ENCODE data around the gene NUTM1. TPM values are rescaled to one million over a fixed set of nuclear protein-coding genes. Genes with fewer than 3 reads are reported as not detected.
"Not testable (repeated sequence)": the region's sequence is repeated elsewhere in the genome, so short reads cannot be mapped to it uniquely, and the experiment has no call there.

Gene NUTM1
- total RNA-seq, 1 donor from 2014 or later = not detected

- Mint-ChIP-seq H3K27me3 (ENCODE audit: unreplicated experiment) (no peaks in the 10 kb centered on the region), H3K9me3 (ENCODE audit: unreplicated experiment) (no peaks in the 10 kb centered on the region), H3K4me3 (ENCODE audit: unreplicated experiment) (no peak overlapping the region), H3K4me1 (ENCODE audit: unreplicated experiment) (no peaks in the 10 kb centered on the region), H3K36me3 (ENCODE audit: low read depth, unreplicated experiment) (peaks cover 5% of the 10 kb centered on the region), H3K27ac (ENCODE audit: unreplicated experiment) (no peak overlapping the region)
- TF ChIP-seq, protein P1, sequence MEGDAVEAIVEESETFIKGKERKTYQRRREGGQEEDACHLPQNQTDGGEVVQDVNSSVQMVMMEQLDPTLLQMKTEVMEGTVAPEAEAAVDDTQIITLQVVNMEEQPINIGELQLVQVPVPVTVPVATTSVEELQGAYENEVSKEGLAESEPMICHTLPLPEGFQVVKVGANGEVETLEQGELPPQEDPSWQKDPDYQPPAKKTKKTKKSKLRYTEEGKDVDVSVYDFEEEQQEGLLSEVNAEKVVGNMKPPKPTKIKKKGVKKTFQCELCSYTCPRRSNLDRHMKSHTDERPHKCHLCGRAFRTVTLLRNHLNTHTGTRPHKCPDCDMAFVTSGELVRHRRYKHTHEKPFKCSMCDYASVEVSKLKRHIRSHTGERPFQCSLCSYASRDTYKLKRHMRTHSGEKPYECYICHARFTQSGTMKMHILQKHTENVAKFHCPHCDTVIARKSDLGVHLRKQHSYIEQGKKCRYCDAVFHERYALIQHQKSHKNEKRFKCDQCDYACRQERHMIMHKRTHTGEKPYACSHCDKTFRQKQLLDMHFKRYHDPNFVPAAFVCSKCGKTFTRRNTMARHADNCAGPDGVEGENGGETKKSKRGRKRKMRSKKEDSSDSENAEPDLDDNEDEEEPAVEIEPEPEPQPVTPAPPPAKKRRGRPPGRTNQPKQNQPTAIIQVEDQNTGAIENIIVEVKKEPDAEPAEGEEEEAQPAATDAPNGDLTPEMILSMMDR (IDR thresholded peaks at IDR 0.05; ENCODE audit: unreplicated experiment) = no peak
- no peak for DNase-seq (ENCODE audit: low spot score)
Observed at GRCh38 chr15:34376856-34377255, 33.7 kb downstream of the NUTM1 start.

DNA sequence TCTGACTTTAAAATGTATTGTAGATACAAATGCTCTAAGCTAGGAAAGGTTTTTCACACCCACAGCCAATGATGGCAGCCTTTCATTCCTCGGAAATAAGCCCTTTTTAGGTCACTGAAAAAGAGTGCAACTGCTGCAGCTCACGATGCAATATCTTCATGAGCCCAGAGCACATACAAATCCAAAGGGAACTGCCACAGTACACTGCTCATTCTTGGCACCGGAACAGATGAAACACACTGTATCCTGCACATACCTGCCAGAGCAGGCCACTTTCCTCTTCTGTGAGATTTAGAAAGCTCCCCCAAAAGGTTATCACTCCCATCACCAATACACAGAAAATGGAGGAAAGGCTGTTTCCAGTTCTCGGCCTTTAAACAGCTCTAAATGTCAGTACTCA lies 37.4 kb downstream of the NUTM1 start:
- not testable (repeated sequence) for H3K27me3 Mint-ChIP-seq (ENCODE audit: unreplicated experiment); H3K27ac Mint-ChIP-seq (ENCODE audit: unreplicated experiment); DNase-seq (ENCODE audit: low spot score); H3K9me3 Mint-ChIP-seq (ENCODE audit: unreplicated experiment); H3K4me1 Mint-ChIP-seq (ENCODE audit: unreplicated experiment); H3K4me3 Mint-ChIP-seq (ENCODE audit: unreplicated experiment); H3K36me3 Mint-ChIP-seq (ENCODE audit: low read depth, unreplicated experiment)

GRCh38 chr15:34381829-34382521 lies 38.9 kb downstream of the NUTM1 start:
- H3K4me3 Mint-ChIP-seq (ENCODE audit: unreplicated experiment); H3K4me1 Mint-ChIP-seq (ENCODE audit: unreplicated experiment); H3K27me3 Mint-ChIP-seq (ENCODE audit: unreplicated experiment); H3K9me3 Mint-ChIP-seq (ENCODE audit: unreplicated experiment); H3K36me3 Mint-ChIP-seq (ENCODE audit: low read depth, unreplicated experiment); H3K27ac Mint-ChIP-seq (ENCODE audit: unreplicated experiment); DNase-seq (ENCODE audit: low spot score): not testable (repeated sequence)

DNA sequence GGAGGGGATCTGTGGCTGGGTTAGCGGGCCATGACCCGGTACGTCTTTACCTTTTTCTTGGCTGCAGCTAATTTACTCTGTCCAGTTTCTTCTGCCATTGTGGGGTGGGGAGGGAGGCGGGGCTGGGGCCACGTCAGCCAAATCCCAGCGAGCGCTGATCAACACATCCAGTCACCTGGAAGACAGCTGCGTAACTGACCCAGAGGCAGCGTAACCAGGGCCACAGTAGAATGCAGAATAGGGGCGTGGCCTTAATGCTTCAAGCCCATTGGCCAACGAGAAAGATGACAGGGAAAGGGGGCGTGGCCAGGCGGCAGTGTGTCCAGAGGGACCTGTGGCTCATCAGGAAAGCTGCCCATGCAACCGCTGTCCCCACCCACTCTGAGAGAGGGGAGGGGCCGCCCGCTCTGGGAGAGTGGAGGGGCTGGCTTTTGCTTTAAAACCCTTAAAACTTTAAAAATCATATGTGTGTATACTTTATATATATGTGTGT lies 46.5 kb downstream of the NUTM1 start:
- H3K27me3 Mint-ChIP-seq (ENCODE audit: unreplicated experiment); DNase-seq (ENCODE audit: low spot score); H3K9me3 Mint-ChIP-seq (ENCODE audit: unreplicated experiment); H3K27ac Mint-ChIP-seq (ENCODE audit: unreplicated experiment); H3K36me3 Mint-ChIP-seq (ENCODE audit: low read depth, unreplicated experiment); H3K4me1 Mint-ChIP-seq (ENCODE audit: unreplicated experiment); H3K4me3 Mint-ChIP-seq (ENCODE audit: unreplicated experiment): not testable (repeated sequence)

DNA sequence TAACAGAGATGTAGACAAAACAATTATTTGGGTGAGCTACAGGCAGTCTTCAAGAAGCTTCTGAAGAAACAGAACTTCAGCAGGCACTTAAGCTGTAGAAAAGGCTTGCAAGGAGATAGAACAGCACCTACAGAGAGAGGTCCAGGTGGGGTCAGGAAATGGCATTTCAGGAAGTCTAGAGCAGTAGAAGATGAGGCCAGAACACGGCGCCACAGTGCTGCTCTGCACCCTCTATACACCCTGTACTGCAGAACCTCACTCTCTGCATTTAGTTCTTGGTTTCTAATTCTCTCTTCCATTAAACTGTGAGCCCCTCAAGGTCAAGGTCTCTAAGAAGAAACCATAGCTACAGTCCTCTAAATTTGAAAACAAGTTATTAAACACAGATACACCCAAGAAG lies 49.9 kb downstream of the NUTM1 start:
- H3K27ac Mint-ChIP-seq (ENCODE audit: unreplicated experiment); H3K27me3 Mint-ChIP-seq (ENCODE audit: unreplicated experiment); H3K4me3 Mint-ChIP-seq (ENCODE audit: unreplicated experiment); H3K9me3 Mint-ChIP-seq (ENCODE audit: unreplicated experiment); DNase-seq (ENCODE audit: low spot score); H3K36me3 Mint-ChIP-seq (ENCODE audit: low read depth, unreplicated experiment); H3K4me1 Mint-ChIP-seq (ENCODE audit: unreplicated experiment): not testable (repeated sequence)

GRCh38 chr15:34397637-34398259 lies 54.6 kb downstream of the NUTM1 start:
- H3K4me3 Mint-ChIP-seq (ENCODE audit: unreplicated experiment); DNase-seq (ENCODE audit: low spot score); H3K36me3 Mint-ChIP-seq (ENCODE audit: low read depth, unreplicated experiment); H3K9me3 Mint-ChIP-seq (ENCODE audit: unreplicated experiment); H3K27me3 Mint-ChIP-seq (ENCODE audit: unreplicated experiment); H3K27ac Mint-ChIP-seq (ENCODE audit: unreplicated experiment); H3K4me1 Mint-ChIP-seq (ENCODE audit: unreplicated experiment): not testable (repeated sequence)

- not testable (repeated sequence) for H3K27me3 Mint-ChIP-seq (ENCODE audit: unreplicated experiment); H3K9me3 Mint-ChIP-seq (ENCODE audit: unreplicated experiment); H3K27ac Mint-ChIP-seq (ENCODE audit: unreplicated experiment); H3K4me1 Mint-ChIP-seq (ENCODE audit: unreplicated experiment); H3K4me3 Mint-ChIP-seq (ENCODE audit: unreplicated experiment); DNase-seq (ENCODE audit: low spot score); H3K36me3 Mint-ChIP-seq (ENCODE audit: low read depth, unreplicated experiment)
Observed at GRCh38 chr15:34403160-34403598, 60.1 kb downstream of the NUTM1 start.

DNA sequence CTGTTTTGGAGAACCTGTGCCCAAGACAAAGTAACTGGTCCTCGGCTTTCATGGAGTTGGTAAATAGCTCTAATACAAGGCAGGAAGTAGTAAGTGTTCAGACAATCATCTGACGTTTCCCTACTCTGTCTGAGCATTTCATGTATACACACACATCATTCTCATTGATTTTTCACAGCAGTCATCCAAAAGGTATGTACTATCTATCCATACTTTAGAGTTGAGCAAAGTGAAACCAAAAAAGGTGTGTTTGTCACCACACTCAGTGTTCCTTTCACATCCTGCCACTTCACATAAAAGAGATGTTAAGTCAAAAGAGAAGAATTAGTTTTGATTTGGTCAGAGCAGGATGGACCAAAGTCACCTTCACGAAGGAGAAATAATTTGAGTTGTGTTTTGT lies 60.8 kb downstream of the NUTM1 start:
- not testable (repeated sequence) for DNase-seq (ENCODE audit: low spot score); H3K4me1 Mint-ChIP-seq (ENCODE audit: unreplicated experiment); H3K27me3 Mint-ChIP-seq (ENCODE audit: unreplicated experiment); H3K9me3 Mint-ChIP-seq (ENCODE audit: unreplicated experiment); H3K36me3 Mint-ChIP-seq (ENCODE audit: low read depth, unreplicated experiment); H3K27ac Mint-ChIP-seq (ENCODE audit: unreplicated experiment); H3K4me3 Mint-ChIP-seq (ENCODE audit: unreplicated experiment)

Small RNAs within 50 kb of the gene (microRNA-seq; reads per million reads assigned to microRNA genes)
- gene MIR1233-1 (ENCODE audit: unreplicated experiment) = not detected

Other genes with a start within 250 kb of the NUTM1 start
- 41.8 TPM for gene EMC7, start 241.5 kb upstream of the NUTM1 start, total RNA-seq (ENCODE audit: unreplicated experiment)
- gene PGBD4, start 241.2 kb upstream of the NUTM1 start, total RNA-seq (ENCODE audit: unreplicated experiment) = 1.2 TPM
- 55.1 TPM for gene KATNBL1, start 133.2 kb upstream of the NUTM1 start, total RNA-seq (ENCODE audit: unreplicated experiment)
- 77.1 TPM for gene EMC4, start 118.3 kb upstream of the NUTM1 start, total RNA-seq (ENCODE audit: unreplicated experiment)
- gene SLC12A6, start 5.5 kb upstream of the NUTM1 start, total RNA-seq (ENCODE audit: unreplicated experiment) = 22.4 TPM
- 191 TPM for gene NOP10, start 179 bp upstream of the NUTM1 start, total RNA-seq (ENCODE audit: unreplicated experiment)
- 32.4 TPM for gene LPCAT4, start 23.9 kb downstream of the NUTM1 start, total RNA-seq (ENCODE audit: unreplicated experiment)
- 46.0 TPM for gene GOLGA8A, start 94.5 kb downstream of the NUTM1 start, total RNA-seq (ENCODE audit: unreplicated experiment)
- 89.6 TPM for gene GOLGA8B, start 240.3 kb downstream of the NUTM1 start, total RNA-seq (ENCODE audit: unreplicated experiment)